Ramos (cell line): ENCODE data around the gene FARP2.
"Not testable (repeated sequence)": the region's sequence is repeated elsewhere in the genome, so short reads cannot be mapped to it uniquely, and the experiment has no call there.

Experiments used
- in situ Hi-C: fragments of 300-500 bp; cut with MboI; formaldehyde crosslinking; loops from one replicate; pipeline ENCODE4 v1.14.3; 2022; ENCODE audit warnings: low sequenced_read_pairs; ENCODE audit not compliant: unreplicated experiment

FARP2 gene, protein sequence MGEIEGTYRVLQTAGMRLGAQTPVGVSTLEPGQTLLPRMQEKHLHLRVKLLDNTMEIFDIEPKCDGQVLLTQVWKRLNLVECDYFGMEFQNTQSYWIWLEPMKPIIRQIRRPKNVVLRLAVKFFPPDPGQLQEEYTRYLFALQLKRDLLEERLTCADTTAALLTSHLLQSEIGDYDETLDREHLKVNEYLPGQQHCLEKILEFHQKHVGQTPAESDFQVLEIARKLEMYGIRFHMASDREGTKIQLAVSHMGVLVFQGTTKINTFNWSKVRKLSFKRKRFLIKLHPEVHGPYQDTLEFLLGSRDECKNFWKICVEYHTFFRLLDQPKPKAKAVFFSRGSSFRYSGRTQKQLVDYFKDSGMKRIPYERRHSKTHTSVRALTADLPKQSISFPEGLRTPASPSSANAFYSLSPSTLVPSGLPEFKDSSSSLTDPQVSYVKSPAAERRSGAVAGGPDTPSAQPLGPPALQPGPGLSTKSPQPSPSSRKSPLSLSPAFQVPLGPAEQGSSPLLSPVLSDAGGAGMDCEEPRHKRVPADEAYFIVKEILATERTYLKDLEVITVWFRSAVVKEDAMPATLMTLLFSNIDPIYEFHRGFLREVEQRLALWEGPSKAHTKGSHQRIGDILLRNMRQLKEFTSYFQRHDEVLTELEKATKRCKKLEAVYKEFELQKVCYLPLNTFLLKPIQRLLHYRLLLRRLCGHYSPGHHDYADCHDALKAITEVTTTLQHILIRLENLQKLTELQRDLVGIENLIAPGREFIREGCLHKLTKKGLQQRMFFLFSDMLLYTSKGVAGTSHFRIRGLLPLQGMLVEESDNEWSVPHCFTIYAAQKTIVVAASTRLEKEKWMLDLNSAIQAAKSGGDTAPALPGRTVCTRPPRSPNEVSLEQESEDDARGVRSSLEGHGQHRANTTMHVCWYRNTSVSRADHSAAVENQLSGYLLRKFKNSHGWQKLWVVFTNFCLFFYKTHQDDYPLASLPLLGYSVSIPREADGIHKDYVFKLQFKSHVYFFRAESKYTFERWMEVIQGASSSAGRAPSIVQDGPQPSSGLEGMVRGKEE

DNA sequence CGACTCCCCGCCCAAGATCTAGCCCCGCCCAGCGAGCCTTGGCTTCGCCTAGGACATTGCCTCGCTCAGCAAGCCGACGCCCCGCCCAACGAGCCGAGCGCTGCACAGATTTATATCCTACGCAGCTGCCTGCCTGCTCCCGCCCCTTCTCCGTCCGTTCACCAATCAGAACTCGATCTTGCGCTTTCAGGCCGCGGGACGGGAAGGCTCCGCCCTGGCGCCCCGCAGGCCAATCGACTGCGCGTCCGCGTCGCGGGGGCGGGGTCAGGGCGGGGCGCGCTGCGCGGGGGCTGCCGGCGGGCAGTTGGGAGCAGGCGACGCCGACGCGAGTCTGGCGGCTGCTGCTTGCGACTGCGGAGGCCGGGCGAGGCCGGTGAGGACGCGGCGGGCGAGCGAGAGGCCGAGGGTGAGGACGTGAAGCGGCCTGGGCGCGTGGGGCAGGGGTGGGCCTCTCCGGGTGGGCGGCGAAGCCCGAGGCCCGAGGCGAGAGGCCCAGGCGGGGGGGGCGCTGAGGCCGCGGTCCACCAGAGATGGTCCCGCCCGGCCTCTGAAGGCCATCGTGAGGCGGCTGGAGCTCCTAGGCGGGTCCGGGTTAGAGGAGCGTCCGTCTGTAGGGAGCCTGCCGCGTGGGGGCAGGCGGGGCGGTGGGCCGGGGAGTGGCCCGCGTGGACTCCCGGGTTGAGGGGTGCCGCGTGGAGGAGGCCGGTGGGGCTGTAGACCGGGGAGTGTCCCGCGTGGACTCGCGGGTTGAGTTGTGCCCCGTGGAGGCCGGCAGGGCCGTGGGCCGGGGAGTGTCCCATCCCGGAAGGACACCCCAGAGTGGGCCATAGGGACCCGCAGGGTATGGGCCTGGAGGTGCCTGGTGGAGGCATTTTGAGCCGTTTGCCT lies at the start of gene FARP2:
TSS of gene FARP2 (plus strand) at position 303 of the 888 bp plus-strand sequence. CDS start 16,823 bp downstream, outside the sequence.
- in situ Hi-C loops = loop anchor here (10.0 kb wide), 1 partner anchor 349 kb away; the partner anchor contains the start of gene ING5

DNA sequence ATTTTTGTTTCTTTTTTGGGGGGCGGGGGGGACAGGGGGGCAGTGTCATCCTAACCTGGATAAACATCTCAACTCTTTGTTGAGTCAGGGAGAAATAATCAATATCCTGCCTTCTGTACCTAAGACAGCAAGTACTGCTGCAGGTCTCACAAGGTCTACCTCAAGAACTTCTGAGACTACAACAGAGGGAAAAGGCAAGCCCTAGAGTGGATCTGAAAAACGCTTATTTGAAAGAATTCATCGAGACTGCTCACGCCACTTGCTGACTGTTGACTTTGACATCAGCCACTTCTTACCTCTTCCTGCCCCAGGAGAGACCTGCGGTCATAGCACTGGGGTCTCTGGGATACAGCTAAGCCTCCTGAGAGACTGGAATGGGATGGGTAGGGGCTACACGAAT lies 49.0 kb upstream of the FARP2 start:
- in situ Hi-C loops = no loop called here

DNA sequence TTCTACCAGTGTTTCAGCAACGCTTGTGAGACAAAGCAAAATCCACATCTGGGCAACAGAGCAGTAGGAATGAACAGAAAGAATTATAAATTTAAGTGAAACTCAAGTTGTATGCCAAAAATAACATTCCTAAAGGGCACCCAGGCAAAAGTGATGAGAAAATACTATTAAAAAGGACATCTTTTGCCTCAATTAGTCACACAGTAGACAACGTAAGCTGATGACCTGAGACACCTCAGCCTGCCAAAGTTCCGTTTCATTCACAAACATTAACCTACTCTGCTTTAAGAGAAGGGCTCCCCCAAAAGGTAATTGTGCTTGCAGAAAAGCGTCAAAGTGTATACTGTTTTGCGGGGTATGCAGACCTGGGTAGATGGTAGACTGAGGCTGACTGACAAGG lies 47.8 kb upstream of the FARP2 start:
- in situ Hi-C loops = no loop called here

DNA sequence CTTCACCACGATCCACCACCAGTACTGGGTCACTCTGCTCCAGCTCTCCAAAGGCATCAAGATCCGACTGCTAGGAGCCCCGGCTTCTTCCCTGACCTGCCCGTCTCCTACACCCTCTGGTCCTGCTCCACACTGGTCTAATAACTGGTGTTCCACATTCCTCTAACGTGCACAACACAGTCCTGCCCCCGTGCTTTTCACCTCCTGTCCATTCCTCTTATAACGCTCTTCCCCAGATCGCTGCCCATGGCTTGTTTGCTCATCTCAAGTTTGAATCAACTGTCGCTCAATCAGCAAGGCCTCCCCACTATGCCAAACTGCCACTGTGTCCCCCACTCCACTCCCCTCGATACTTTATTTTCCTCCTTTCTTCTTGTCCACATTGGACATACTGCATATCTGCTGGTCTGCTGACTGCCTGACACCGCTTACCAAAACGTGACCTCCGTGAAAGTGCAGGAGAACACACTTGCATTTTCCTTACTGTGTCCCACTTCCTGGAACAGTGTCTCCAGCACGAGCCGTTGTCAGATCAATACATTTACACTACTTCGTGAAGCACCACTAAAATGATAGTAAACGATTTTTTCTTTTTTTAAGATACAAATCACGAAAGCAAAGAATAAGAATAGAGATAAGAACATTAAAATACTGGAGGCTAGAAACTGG lies 47.1 kb upstream of the FARP2 start:
- in situ Hi-C loops = no loop called here

DNA sequence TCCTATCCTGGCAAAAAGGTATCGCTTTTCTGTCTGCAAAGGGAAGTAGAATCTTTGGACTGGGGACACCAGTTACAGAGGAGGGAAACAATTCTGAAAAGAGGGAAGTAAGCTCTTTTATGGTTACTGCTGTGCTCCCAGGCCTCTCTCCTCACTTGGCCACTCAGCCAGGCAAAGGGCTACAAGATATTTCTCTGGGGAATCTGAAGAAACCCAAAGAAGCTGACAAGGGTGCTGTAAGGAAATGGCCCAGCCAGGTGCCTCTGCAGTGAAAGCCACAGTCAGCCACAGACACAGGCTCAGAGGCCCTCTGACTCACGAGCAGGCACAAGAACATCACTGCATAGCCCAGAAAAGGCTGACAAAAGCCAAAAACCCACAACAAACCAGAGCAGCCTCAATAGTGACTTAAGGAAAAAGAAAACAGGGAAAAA lies 46.4 kb upstream of the FARP2 start:
- in situ Hi-C loops = no loop called here

DNA sequence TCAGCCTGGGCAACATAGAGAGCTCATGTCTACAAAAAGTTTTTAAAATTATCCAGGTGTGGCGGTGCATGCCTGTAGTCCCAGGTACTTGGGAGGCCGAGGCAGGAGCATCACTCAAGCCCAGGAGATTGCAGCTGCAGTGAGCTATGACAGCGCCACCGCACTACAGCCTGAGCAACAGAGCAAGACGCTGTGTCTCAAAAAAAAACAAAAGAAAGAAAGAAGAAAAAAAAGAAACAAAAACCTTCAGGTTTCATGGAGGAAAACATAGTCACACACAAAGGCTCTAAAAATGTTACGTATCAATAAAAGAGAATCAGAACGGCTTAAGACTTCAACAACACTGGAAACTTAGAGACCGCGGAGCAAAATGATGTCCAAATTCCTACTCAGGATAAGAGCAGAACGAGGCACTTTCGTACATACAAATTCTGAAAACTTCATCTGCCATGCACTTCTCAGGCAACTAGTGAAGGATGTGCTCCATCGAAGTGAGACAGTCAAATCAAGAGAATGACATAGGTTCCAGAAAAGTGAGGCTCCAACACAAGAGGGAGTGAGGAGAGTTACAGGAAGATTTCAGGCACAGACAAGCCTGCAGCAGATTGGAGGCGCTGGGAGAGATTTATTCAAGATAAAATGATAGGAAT lies 45.0 kb upstream of the FARP2 start:
- in situ Hi-C loops = no loop called here

DNA sequence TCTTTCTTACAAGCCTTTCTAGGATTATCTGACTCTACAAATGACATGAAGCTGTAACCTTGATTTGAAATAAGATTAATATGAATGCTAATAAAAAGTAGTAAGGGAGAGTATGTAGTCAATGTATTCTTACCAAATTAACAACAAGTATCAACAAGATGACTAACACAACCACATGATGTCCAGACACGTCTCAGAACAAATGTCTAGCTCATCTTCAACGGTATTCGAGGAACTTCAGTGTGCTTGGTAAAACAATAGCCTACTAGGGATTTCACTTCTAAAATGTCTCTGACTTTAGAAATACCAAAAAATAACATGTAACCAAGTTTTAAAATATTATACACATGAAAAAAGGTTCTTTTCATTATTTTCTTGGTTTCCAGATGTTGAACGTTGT lies 44.0 kb upstream of the FARP2 start:
- in situ Hi-C loops = no loop called here

DNA sequence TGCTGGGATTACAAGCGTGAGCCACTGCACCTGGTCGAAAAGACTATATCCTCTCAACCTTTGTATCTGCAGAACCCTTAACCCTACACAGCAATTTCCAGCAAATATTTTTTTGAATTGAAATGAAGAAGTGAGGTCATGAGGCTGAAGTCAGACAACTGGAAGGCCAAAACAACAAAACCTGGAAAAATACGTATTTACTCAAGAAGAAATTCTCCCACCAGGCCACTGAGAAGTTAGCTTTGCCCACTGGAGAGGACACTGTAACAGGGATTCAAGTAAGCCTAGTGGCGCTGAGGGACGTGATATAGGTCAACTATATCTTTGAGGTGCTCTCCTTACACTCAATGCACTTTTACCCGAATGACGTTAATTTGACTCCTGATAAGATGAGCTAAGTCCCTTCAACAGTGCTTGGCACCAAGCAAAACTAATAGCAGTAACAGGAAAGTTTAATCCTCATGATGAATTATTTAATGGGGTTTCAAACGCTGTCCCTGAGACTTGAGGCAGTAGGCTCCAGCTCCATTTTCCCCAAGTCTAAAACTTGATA lies 42.5 kb upstream of the FARP2 start:
- in situ Hi-C loops = no loop called here

DNA sequence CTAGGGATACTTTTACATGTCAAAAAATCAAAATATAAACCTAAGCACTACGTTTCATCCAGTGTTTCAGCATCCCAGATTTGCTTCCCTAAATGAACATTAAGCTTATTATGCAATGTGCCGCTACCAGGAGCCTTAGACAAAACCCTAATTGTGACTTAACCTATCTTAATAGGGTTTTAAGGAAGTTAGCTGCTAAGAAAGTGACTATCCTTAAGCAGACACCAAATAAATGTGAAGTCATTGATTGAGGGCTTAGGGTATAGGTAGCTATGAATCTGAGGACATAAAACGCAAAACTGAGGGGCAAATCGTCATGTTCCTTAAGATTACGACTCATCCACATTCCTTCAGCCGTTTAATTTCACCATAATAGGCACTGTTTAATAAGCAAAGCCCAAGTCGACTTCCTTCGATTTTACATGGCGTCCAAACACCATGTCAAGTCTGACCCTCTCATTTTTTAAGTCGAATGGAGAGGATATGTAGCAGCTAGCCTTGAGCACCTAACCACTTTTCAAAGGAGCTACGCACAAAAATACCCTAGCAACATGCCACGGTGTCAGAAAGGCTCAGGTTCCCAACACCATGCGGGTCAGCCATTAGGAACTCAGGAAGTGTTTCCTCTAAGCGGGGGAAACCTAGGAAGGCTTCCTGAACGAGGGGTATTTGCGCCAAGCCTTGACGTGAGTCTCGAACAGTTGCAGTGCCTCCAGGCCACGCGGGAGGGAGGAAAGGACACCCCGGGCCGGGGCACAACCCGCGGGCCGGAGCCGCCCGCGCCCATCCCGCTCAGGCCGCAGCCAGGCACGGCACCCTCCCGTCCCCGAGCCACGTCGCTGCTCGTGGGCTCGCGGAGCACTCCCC lies 41.6 kb upstream of the FARP2 start:
- in situ Hi-C loops = no loop called here

DNA sequence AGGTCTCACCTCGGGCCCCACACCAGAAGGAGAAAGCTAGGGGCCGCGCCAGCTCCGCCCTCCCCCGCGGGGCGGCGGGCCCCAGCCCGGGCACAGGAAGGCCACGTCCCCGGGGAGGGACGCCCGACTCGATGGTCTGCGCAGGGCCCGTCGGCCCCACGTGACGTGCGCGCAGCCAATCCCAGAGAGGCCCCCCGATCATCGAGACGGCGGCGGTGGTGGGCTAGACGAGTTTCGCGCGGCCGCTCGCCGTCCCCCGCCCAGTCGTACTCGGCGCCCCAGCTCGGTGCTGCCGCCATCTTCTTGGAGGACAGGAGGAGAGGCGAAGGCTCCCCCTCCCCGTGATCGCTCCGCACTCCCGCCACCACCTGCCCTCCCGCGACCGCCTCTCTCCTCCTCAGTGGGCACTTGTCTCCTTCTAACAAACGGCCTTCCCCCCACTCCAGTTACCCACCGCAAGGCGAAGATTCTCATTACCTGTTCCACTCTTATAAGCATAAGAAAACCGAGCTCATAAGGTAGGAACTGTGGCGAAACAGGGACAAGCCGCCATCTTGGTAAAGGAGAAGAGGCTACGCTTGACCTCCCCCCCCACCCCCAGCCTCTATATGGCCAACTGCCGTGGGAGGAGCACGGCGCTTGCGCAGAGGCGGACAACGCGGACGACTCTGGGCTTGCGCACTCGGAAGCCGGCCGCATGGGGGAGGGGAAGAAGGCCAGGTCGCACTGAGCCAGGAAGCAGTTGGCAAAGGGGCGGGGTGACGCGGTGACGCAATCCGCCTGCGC lies 40.8 kb upstream of the FARP2 start, which contains the start of gene HDLBP:
TSS of gene HDLBP (minus strand) at position 580 of the 786 bp plus-strand sequence. CDS start 48,803 bp downstream, outside the sequence.
- in situ Hi-C loops = no loop called here

DNA sequence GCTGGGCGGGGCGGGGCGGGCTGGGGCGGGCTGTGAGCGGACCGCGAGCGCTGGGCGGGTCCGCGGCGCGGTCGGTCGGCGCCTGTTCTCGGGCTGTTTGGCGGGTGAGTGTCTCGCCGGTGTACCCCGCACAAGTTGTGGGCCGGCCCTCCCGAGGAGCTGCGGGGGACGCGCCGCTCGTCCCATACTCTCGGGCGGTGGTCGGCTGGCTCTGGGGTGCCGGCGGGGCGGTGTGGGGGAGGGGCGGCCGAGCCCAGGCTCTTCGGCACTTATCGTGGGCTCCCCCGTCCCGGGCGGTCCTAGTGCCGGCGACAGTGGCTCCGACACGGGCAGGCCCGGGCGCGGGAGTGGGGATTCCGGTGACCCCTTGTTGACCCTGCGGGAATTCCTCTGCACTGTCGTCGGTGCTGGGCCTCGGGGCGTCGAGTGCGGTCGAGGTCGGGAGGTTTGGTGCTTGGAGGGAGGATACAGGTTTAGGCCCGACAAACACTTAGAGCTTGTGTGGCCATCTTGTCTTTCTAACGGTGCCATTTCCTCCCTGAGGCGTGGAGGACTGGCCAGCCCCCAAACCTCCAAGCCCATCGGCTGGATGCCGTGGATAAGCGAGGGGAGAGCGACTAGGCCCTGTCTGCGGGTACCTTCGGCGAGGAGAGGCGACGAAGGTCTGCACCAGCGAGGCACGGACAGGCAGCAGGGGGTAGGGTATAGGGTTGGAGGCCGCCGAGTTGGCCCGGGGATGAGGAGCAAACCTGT lies 40.0 kb upstream of the FARP2 start, which contains the start of gene SEPTIN2:
TSS of gene SEPTIN2 (plus strand) at position 47 of the 753 bp plus-strand sequence. CDS start 8,308 bp downstream, outside the sequence.
- in situ Hi-C loops = no loop called here

DNA sequence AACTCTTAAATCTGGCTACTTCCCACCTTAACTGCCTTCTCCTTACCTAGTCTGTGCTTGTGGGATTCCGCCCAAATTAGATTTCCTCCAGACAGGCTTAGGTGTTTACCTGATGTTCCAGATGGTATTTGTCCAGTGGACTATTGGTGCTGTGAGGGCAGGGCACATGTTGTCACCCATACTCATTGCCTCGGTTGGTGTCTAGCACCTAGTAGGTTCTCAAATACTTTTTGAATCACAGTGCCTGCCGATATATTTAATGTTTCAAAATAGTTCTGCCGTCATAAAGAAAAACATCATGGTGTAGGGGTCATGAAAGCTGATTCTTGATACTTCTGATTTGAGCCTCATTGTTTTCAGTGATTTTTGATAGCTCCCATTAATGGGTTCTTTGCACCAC lies 39.3 kb upstream of the FARP2 start:
- in situ Hi-C loops = no loop called here

DNA sequence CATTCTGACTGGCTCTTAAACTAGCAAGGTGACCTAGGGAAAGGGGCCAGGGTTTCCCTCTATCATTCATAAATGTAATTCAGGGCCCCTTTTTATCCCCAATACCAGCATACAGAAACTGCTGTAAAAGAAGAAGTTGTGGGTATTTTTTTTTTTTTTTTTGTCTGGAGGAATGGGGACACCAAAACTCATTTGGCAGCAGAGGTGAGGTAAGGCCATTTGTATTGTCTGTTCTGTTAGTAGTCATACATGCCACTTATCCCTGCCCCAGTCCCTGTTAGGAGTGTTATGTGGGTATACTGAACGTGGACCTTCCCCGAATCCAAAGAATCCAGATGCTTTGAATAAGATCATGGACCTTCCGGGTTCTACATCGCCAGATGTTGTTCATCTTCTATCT lies 38.7 kb upstream of the FARP2 start:
- in situ Hi-C loops = no loop called here

DNA sequence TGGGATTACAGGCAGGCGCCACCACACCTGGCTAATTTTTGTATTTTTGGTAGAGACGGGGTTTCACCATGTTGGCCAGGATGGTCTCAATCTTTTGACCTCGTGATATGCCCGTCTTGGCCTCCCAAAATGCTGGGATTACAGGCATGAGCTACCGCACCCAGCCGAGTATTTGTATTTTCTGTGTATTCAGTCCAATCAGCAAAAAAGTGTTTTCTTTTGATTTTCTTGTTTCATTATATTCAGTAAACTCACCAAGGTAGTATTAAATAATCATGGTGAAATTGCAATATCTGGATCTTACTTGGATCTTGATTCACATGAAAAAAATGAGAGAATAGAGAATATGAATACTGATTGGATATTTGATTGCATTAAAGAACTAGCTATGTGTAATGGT lies 37.3 kb upstream of the FARP2 start:
- in situ Hi-C loops = not testable (repeated sequence)

DNA sequence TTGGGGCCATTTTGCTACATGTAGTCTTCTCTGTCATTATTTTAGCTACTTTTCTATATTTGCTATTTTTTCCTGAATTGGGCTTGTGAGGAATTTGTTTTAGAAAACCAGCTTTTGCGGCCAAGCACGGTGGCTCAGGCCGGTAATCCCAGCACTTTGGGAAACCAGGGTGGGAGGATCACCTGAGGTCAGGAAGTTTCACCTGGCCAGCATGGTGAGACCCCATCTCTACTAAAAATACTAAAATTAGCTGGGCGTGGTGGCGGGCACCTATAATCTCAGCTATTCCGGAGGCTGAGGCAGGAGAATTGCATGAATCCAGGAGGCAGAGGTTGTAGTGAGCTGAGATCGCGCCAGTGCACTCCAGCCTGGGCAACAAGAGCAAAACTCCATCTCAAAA lies 35.7 kb upstream of the FARP2 start:
- in situ Hi-C loops = no loop called here

DNA sequence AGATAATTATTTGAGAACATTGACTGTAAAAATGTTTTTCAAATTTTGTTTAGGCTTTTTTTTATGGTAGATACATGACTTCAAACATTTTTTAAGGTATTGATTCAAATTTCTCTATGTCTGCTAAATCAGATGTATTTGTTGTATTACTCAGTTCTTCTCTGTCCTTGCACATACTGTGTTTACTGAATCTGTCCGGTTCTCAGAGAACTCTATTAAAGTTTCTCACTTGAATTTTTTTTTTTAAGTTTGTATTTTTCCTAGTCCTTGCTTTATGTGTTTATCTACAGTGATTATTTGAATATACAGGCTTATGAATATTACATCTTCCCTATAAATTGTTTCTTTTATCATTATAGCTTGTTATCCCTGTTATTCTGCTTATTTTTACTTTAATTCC lies 35.1 kb upstream of the FARP2 start:
- in situ Hi-C loops = no loop called here
